Erythroblast (primary cell): ENCODE measurements around the gene CCNQ.

Source experiments
- GATA1 ChIP-seq: IDR thresholded peaks from 2 replicates; pipeline ENCODE4 v1.6.1; 2011; ENCODE audit warnings: low read depth, mild to moderate bottlenecking, control low read depth, low read length, moderate library complexity
- POLR2A ChIP-seq: IDR thresholded peaks from 2 replicates; pipeline ENCODE4 v1.6.1; 2011; ENCODE audit warnings: mild to moderate bottlenecking, low read length

- TF ChIP-seq POLR2A (no peak), GATA1 (no peak)
Measured at GRCh38 chrX:153539171-153539978, 59.6 kb downstream of the CCNQ start.
